Stimulated activated CD4-positive, alpha-beta T cell treated with anti-CD3 and anti-CD28 coated beads, Interleukin-15, amount 100 ng/mL, for 48 hours (primary cell): ENCODE data around the gene PTPN22.
"Not testable (repeated sequence)": the region's sequence is repeated elsewhere in the genome, so short reads cannot be mapped to it uniquely, and the experiment has no call there.

Experiments
- DNase-seq, 2 donors: peaks; one replicate each; pipeline ENCODE4 v3.0.0-alpha.2; 2020; ENCODE audit warnings: low read depth in 2 of 2

PTPN22 gene

DNA sequence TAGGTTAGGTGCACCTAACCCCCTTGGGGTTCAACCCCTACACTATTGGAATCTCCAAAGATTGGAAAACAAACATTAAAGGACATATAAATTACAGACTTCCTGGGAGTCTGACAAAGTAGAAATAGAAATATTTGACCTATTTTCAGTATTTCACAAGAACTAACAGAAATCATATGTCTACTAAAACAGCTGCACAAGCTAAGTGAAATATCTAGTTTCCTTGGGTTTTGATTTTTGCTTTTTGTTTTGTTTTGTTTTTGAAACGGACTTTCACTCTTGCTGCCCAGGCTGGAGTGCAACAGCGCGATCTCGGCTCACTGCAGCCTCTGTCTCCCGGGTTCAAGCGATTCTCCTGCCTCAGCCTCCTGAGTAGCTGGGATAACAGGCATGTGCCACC, 18.8 kb downstream of the PTPN22 start:
- DNase-seq: not testable (repeated sequence)

DNA sequence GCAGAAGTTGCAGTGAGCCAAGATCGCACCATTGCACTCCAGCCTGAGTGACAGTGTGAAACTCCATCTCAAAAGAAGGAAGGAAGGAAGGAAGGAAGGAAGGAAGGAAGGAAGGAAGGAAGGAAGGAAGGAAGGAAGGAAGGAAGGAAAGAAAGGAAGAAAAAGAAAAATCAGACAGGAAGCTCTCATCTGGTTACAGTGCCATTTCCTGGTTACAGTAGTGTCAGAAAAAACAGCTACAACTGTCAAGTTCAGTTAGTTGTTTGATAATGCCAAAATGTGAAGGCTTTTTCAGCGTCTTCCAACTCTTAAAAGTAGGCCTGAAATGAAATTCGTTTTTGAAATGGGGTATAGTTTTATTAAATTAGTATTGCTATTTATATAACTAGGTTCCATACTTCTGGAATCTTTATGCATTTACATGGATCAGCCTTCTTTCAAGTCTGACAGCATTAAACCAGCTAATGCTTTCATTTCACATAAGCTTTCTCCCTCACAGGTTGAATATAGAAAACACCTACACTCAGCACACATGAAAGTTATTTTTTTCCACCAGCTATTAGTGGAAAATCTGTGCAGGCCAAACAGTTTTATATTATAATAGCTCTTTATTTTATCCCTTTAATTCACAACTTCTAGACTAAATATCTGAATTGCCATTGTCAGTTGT, 21.2 kb downstream of the PTPN22 start:
- DNase-seq: no peak

DNA sequence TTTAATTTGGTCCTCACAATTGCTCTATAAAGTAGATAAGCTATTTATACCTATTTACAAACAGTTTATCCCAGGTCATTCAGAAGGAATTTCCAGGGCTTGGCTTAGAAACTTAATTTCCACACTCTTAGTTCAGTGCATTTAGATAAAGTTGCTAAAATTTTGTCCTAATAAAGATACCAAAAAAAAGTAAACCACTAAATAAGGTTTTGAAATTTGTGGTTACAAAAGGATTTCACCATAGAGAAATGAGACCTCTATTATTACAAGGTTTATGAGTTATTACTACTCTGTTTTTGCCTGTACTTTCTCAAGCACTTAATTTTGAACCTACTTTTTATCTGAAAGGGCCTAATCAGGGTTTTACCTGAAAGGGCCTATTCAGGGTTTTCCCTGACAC, 22.4 kb downstream of the PTPN22 start:
- no peak for DNase-seq

DNA sequence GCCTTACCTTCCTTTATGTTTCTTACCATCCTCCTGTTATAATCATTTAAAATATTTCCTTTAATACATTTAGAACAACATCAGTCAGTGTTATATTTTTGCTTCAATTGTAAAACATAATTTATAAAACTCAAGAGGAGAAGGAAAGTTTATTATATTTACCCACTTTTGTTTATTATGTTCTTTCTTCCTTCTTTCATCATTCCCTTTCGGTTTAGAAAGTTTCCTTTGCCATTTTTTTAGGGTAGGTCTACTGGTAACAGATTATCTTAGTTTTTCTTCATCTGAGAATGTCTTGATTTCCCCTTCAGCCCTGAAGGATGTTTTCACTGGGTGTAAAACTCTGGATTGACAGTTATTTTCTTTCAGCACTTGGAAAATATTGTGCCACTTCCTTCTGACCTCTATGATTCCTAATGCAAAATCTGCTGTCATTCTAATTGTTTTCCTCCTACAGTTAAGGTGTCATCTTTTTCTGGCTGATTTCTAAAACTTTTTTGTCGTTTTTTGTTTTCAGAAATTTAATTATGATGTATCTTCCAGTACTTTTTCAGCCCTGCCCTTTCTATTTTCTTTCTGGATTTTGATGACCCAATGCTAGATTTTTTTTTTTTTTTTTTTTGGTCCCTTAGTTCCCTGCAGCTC, 25.0 kb downstream of the PTPN22 start:
- DNase-seq: no peak

DNA sequence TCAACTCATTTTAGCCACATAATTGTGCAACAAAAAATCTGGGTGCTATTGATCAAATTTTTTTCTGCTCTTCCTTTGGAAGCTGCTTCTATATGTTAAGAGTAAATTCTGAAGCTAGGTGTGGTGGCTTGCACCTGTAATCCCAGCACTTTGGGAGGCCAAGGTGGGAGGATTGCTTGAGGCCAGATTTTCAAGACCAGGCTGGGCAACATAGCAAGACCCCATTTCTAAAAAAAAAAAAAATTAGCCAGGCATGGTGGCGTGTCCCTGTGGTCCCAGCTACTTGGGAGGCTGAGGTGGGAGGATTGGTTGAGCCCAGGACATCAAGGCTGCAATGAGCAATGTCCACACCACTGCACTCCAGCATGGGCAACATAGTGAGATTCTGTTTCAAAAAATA, 35.0 kb downstream of the PTPN22 start:
- DNase-seq: no peak

DNA sequence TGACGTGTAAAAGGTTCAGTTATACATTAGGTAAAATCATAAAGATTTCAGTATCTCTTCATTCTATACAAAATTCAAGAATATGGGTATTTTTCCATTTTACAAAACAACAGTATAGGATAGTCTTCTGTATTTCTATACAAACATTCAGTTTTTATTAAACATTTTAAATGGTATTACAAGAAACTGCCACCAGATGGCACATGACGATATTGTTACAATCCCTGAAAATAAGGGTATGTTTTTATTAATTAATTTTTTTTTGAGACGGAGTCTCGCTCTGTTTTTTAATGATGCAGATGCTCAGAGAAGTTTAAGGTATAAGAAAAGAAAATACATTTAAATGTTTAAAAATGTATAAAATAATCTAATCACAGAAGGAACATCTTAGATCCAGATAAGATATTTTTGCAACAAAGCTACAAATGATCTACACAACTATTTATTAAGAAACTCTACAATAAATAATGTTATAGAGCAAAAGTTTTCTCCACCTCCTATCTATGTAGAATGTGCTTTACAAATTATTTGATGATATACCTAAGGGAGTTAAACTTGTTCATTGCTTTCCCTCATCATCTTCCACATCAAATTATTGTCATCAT, 35.7 kb downstream of the PTPN22 start:
- DNase-seq: no peak

DNA sequence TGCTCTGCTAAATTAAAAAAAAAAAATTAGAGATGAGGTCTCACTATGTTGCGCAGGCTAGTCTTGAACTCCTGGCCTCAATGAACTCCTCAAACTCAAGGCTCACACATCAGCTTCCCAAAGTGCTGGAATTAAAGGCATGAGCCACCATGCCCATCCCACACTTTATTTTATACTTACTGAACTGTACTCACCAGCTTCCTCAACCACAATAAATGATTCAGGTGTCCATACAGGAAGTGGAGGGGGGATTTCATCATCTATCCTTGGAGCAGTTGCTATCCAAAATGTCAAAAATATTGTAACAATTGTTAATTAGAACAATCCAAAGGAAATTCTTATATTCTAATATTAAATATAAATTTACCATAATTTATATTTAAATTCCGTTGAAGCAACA, 36.8 kb downstream of the PTPN22 start:
- DNase-seq: no peak

DNA sequence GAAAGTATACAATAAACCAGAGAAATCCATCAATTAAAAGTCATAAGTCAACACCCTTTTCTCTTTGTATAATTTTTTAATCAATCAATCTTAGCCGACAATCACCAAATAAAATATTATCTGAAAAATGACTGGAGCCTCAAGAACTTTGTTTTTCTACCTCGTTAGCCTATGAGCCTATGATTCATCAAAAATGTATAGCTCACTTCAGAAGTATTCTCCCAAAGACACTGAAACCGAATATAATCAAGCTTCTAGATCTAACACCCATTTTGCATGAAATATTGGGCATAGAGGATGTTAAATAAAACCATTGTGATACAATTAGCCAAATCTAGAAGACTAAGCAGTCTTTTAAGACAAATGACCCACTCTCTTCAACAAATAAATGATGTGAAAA, 41.5 kb downstream of the PTPN22 start:
- no peak for DNase-seq

DNA sequence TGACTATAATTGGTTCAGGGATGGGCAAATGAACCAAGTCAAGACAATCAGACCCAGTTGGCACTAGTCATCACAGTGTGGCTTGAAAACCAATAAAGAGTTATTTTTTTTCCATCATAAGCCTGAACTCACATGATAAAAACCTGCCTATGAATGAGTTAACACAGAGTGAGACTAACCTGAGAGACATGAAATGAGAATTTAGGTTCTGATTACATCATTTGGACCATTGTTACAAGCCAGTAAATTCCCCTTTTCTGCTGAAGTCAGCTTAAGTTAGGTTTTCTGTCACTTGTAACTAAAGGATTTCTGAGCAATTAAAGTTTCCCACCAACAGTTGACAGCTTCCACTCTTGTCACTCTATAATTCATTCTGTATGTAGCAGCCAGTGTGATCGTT, 49.6 kb downstream of the PTPN22 start:
- DNase-seq: no peak

DNA sequence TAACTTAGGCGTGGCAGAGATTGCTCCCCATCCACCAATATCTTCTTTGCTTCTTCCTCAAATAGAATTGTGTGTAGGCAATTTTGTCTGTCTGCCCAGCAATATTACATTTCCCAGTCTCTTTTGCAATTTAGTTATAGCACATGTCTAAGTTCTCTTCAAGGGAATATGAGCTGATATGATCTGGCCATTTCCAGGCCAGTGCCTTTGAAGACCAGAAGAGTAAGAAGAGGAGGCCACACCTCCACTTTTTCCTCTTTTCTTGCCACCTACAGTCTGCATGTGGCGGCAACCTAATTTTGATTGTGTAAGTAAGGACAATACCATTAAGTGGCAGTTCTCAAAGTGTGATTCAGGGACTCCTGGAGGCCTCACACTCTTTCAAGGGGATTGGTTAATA, 52.9 kb downstream of the PTPN22 start:
- no peak for DNase-seq

DNA sequence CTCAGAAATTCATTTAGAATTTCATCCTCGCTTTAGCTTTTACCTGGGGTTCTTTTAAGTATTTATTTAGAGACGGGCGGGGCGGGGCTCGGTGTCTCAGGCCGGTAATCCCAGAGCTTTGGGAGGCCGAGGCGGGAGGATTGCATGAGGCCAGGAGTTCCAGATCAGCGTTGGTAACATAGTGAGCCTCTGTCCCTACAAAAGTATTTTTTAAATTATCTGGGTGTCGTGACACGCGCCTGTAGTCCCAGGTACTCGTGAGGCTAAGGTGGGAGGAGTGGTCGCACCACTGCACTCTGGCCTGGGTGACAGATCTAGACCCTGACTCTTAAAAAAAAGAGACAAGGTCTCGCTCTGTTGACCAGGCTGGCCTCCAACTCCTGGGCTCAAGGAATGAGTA, 58.3 kb downstream of the PTPN22 start:
- no peak for DNase-seq

DNA sequence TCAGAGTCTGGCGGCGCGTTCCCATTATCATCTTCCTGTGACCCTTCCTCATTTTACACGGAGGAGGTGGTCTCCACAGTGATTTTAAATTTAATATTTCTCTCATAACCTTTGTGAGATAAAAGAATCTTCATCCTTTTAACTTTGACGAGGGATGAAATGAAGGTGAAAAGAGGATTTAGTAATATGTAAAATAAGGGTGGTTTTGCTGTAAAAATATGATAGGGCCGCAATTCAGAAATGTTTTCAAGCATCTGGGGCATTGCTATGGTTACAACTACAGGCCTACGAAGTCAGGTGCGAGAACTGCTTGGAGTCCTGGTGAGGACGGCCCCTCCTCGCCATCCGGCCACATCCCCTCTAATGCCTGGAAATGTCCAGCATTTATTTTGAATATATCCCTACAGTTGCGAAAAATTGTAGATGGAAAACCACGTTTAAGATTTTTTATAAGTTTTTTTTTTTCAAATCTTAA, 58.8 kb downstream of the PTPN22 start:
- no peak for DNase-seq

DNA sequence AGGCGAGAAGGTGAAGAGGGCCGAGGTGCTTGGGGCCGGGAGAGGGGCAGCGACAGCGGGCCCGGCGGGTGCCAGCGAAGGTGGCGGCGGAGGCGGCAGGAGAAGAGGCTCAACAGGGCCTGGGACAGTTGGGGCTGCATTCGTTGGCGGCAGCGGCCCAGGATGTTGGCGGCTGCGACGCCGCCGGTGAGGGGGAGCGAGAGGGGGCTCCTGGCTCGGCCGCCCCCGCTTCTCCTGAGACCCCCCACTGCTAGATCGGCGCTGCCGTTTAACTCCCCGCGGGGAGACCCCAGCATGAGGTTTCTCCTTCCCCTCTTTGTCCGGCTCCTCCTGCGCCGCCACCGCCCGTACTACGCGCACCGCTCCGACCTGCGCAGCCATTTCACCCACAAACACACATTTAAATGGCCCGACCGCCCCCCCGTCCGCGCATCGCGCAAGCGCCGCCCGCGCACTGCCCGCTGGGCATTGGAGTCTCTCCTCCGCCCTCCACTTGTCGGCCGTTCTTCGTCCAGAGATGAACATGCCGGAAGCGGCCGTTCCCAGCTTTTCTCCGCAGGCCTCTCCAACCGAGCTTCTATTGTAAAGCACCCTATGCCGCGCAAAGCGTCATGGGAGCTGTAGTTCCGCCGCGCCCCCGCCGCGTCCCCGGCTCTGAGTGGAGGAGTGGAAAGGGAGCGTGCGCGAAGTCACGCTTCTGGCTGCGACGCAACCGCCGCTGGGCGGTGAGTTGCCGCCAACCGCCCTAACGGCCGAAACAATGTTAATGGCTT, 59.4 kb downstream of the PTPN22 start, which contains the start of gene RSBN1:
TSS of gene RSBN1 (minus strand) at position 589 of the 773 bp plus-strand sequence. CDS start at position 525, 64 bp downstream.
- DNase-seq: peak; percentile 98

DNA sequence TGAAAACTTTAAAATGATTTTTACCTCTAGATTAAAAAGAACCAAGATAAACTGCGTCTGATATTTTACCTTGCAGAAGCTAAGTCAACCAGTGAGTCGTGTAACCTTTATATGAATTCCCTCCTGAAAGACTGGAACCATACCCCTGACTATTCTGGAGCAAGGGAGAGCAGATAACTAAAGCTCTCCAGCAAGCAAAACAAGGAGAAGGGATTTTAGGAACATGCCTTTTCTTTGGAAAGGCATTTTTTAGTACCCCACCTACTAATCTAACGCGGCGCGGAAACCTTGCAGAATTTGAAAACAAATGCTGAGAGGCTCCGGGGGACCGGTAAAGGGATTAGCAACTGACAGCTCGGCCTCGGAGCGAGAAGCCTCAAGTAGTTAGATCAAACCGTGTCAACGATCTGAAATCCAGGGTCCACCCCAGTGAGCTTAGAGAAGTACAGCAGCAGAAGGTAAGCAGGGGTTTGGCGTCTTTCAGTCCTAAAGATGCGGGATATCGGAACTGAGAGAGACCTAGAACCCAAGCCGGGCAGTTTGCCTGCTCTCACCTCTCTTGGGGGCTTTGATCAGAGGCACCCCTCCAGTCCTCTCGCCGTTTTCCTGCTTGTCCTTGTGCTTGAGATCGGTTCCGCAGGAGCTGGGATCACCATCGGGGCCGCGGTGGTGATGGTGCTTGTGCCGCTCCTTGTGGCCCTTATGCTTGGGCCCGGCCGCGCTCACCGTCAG, 60.2 kb downstream of the PTPN22 start:
- DNase-seq: peak in 1 of 2 donors; percentile 17

DNA sequence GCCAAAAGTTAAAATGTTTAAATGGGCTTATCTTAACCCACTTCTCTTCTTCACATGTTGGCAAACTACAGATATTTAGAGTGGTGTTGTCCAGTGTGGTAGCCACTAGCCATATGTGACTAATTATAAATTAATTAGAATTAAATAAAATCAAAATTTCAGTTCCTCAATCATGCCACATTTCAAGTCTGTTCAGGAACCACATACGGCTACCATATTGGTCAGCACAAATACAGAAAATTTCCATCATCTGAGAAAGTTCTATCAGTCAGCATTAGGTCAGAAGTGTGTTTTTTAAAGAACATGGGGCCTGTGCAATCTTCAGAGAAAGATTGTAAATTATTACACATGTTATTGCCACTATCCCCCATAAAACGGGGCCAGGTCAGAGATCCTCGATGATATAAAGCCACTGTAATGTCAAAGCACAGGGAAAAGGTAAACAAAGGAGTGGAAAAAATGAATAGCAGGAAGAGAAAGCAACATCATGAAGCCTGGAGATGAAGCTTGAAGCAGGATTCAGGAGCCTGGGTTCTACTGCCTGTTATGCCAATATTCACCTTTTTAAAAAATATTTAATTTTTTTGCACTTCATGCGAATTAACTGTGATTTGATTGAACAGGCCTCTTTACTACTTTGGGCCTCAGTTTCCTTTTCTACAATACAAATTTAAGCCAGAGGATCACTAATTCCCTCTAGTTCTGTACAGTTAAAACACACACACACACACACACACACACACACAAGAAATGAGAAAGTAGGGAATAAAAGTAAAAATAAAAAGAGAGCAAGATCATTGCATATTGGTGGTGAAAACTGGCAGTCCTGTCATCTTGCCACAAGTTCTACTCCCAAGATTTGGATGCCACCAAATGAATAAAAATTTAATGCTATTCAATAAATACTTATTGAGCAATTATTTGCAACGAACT, 61.6 kb downstream of the PTPN22 start:
- no peak for DNase-seq

DNA sequence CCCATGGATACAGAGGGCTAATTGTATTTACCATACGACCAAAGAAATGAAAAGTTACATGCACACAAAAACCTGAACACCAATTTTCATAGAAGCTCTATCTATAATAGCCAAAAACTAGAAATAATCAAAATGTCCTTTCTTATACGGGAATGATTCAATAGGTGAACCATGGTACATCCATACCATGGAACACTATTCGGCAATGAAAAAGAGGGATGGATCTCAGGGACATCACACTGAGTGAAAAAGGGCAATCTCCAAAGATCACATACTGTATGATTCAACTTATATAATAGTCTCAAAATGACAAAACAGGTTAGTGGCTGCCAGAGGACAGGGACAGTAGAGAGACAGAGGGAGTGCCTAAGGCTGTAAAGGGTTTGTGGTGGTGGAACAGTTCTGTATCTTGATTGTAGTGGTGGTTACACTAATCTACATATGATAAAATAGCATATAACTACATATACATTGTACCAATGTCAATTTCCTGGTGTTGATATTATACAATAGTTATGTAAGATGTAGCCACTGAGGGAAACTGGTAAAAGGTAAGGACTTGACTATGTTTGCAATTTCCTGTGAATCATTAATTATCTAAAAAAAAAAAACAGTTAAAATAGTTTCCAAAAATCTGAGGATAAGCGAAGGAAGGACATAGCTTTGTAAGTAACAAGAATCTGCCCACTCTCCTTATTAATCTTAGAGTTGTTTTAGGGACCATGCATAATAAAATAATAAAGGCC, 62.9 kb downstream of the PTPN22 start:
- DNase-seq: no peak

DNA sequence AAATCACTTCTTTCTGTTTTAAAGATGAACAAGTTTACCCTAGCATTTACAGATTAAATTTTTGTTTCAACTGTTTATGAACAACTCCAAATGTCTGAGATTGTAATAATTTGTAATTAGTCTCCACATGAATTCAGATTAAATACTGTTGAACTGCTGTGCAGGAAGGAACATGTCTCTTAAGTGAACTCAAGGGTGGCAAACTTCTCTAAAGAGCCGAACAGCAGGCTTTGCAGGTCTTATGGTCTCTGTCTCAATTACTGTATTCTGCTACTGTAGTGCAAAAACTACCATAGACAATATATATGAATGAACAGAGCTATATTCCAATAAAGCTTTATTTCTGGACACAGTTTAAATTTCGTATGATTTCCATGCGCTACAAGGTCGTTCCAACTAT, 65.9 kb downstream of the PTPN22 start:
- no peak for DNase-seq

DNA sequence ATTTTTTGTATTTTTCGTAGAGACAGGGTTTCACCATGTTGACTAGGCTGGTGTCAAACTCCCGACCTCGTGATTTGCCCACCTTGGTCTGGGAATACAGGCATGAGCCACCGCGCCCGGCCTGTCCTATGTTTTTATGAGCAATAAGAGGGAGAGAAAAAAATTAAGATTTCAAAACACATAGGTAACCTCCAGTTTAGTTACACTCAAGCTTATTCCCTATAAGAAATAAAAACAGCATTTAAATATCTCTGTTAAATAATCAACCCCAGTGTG, 66.3 kb downstream of the PTPN22 start:
- DNase-seq: no peak

DNA sequence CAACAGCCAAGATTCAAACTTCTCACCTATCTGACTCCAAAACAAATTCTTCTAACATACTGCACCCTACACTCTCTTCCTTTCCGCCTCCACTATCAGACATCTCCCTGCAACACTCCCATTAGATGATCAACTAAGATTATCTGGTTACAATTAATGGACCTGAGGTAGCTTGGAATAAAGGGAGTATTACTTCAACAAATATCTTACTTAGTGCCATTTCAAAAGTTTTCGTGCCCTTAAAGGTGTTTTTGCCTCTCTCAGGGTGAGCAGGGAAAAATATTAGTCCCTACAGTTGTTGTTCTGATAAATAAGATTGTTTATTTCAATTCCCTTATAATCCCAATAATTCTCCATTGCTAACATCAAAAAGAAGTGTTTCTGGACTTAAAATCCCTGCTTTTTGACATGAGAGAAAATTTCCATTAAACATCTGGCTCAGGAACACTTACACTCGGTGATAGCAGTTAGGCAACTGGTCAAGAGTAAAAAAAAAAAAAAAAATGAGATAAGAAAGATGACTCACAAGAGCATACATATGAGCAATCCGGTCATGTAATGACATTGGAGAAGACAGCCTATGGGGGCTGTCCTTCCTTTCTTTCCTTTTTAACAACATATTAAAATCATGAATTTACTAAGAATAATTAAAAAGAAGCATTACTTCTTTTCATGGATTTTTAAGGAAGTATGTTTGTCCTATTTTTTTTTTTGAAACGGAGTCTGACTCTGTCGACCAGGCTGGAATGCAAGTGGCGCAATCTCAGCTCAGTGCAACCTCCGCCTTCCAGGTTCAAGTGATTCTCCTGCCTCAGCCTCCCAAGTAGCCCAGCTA, 66.9 kb downstream of the PTPN22 start:
- DNase-seq: no peak
